NCI-H1417 (cell line): ENCODE data around the gene MROH8.
"Not testable (repeated sequence)": the region's sequence is repeated elsewhere in the genome, so short reads cannot be mapped to it uniquely, and the experiment has no call there.

Experiments used
- DNase-seq, 3 experiments: peaks; one replicate each; lab custom pipeline; 2025; lab: John Stamatoyannopoulos, UW

Gene MROH8

DNA sequence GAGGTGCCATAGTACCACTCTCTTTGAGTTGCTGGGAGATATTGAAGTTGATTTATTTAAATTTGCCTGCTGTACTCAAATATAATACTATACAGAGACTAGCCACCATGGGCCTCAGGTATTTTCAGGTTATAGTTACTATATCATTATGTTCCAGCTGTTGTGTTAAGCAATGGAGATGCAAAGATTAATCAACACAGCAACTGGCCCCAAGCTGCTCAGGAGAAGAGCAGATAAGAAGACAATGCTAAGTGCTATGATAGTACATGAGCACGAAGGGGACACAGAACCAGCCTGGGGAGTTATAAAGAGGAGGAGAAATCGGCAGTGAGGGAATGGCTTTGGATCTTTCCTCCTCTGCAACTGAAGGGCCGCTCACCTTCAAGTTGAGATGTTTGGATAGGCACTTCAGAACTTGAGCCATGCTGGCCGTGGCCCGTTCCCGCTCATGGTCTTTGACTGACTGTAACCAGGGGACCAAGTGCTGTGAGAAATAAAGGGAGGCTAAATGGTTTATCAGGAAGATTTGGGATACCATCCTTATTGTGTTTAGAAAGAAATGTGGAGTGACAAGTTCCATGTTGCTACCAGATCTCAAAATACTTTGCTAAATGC lies 24.6 kb downstream of the MROH8 start:
- DNase-seq: no peak

GRCh38 chr20:37152284-37152683 lies 27.1 kb downstream of the MROH8 start:
- no peak for DNase-seq

DNA sequence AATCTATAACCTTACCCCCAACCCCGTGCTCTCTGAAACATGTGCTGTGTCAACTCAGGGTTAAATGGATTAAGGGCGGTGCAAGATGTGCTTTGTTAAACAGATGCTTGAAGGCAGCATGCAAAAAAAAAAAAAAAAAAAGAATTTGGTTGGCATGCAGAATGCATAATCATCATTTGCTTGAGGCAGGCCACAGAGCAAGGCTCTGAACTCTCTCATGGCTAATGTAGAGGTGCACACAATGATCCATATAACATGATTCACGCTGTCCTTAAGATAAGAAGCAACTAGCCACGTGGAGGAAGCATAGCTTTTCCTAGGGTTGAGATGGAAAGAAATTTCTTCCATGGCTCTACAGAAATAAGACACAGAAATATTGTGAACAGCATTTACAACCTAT lies 27.8 kb downstream of the MROH8 start:
- no peak for DNase-seq

- not testable (repeated sequence) for DNase-seq
These were observed 28.5 kb downstream of the MROH8 start for GRCh38 chr20:37150864-37151263.

GRCh38 chr20:37147250-37147649 lies 32.1 kb downstream of the MROH8 start:
- no peak for DNase-seq

DNA sequence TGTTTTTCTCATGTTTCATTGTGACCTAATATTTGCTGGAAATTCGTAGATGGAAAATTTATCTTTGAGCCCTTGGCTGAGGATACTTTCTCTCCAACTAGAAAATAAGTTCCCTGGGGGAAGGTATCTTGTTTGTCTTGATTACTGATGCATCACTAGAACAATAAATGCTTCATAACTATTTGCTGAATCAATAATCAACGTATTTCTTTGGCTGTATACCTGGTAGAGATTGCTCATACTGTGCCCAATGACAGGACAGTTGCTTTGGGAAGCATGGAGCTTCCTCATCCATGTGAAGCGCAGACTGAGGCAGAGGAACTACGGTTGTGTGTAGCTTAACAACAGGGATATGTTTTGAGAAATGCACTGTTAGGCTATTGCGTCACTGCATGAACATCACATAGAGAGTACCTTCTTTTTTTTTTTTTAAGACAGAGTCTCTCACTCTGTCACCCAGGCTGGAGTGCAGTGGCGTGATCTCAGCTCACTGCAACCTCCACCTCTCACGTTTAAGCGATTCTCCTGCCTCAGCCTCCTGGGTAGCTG lies 34.4 kb downstream of the MROH8 start:
- no peak for DNase-seq

- DNase-seq: no peak
These were observed 36.6 kb downstream of the MROH8 start for GRCh38 chr20:37142708-37143107.

DNA sequence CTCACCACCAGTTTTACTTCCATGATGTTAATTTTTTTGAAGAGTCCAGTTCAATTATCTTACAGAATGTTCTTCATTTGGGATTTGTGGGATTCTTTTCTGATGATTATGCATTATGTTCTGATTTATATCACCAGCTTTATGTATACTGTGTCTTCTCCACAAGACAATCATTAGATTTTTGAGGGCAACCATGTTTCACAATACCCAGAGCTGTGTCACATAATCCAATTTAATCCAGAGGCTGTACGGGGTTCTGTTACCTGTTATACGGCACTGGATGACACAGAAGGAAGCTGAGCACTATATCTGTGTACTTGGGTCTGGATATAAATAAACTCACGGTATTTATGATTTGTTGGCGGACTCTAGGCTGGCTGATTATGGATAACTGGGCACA lies 41.8 kb downstream of the MROH8 start:
- DNase-seq: no peak

- DNase-seq: no peak
These were observed 45.4 kb downstream of the MROH8 start for GRCh38 chr20:37133952-37134351.

GRCh38 chr20:37131486-37131885 lies 47.9 kb downstream of the MROH8 start:
- DNase-seq: no peak

DNA sequence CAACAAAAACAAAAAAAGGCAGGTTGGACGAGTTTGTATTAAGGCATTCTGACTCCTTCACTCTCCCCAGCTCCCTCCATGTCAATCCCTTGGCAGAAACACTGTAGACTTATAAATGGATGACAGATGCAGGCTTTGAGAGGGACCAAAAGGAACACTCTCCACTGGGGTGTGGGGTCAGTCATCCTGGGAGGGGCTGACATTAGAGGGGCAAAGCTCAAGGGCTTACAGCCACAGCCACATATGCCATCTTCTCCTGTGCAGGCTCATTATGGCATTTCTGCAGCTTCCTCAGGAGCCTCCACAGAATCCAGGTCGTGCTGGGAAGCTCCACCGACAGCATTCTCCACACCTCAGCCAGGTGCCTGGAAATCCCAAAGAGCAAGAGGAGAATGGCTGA lies 50.5 kb downstream of the MROH8 start:
- DNase-seq: no peak

DNA sequence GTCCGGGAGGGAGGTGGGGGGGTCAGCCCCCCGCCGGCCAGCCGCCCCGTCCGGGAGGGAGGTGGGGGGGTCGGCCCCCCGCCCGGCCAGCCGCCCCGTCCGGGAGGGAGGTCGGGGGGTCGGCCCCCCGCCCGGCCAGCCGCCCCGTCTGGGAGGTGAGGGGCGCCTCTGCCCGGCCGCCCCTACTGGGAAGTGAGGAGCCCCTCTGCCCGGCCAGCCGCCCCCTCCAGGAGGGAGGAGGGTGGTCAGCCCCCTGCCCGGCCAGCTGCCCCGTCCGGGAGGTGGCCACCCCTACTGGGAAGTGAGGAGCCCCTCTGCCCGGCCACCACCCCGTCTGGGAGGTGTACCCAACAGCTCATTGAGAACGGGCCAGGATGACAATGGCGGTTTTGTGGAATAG lies 53.1 kb downstream of the MROH8 start:
- not testable (repeated sequence) for DNase-seq

- DNase-seq: no peak
These were observed 55.9 kb downstream of the MROH8 start for GRCh38 chr20:37123441-37123840.

DNA sequence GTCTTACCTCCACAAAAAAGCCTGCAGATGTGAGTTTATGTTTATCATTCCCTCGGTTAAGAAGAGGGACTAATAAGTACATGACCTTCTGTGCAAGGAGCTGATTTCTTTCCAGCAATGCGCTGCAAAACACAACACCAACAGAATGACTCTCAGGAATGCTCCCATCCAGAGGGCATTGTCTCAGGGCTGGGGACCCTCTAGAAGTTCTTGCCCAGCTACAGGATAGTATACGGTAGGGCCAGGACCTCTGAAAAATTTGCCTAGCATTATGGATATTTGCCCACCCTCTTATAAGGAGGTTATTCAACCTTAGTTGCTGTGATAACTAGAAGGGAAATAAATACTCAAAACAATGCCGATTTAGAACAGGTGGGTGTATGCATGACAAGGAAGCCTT lies 58.9 kb downstream of the MROH8 start:
- DNase-seq: no peak

GRCh38 chr20:37119356-37120036 lies 59.9 kb downstream of the MROH8 start:
- DNase-seq: no peak

DNA sequence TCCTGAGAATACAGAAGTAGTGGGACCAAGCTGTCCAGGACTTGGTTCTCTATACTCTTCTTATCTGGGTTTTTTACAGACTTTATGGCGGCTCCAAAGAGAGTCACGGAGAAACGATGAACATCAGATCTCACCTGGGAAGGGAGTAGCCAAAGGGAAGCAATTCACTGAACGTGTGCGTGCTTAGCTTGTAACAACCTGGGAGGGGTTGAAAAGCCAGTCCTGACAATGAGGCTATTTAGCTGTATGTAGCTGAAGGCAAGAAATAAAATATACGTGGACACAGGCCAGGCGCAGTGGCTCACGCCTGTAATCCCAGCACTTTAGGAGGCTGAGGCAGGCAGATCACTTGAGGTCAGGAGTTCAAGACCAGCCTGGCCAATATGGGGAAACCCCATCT lies 65.3 kb downstream of the MROH8 start:
- no peak for DNase-seq

GRCh38 chr20:37111926-37112455 lies 67.4 kb downstream of the MROH8 start:
- no peak for DNase-seq

DNA sequence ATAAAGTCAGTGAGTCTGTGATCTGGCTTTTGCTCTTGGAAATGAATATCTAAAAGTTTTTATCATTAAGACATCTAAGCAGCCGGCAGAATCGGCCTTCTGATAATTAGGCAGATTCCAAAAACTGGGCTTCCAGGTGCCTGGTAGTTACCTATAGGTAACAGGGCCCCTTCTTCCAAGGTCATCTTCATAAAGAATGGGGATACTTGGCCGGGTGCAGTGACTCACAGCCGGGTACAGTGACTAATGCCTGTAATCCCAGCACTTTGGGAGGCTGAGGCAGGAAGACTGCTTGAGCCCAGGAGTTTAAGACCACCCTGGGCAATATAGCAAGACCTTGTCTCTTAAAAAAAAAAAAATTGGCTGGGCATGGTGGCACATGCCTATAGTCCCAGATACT lies 70.7 kb downstream of the MROH8 start:
- no peak for DNase-seq

GRCh38 chr20:37102571-37102970 lies 76.8 kb downstream of the MROH8 start:
- DNase-seq: no peak

- DNase-seq: no peak
These were observed 82.8 kb downstream of the MROH8 start for GRCh38 chr20:37096415-37097041.

- DNase-seq: peak; percentile 87 to 99 (median 98)
These were observed 83.5 kb downstream of the MROH8 start, which contains the start of gene RBL1 for GRCh38 chr20:37095599-37096414. RBL1 (minus strand) TSS chr20:37095997; CDS start chr20:37095928, 69 bp downstream.

DNA sequence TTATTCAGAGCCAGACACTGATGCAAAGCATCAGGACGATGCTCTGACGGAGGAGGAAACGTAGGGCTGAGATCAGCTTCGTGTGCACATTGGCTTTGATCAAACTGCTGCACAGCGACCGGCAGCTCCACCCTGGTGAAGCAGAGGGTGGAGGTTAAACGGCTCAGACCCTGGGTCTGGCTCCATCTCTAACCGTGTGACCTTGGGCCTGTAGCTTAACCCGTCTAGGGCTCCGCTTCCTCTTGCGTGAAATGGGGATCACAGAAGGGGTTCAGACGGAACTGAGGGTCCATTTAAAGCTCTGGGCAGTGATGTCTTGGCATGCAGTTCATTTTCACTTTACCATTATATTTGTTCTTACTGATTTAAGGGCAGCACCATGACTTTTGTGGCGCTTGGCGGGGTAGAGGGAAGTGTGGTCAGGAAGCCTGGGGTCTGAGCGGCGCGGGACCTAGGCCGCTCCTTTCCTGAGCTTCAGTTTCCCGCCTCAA lies 84.2 kb downstream of the MROH8 start:
- DNase-seq: peak in 2 of 3 experiments; percentile 42 to 89
